Parathyroid adenoma (tissue), 2 donors: ENCODE measurements around the gene MAP3K3.

Experiments used
- H2AFZ ChIP-seq: fragments of 300-600 bp; sonication (generic); one replicate; pipeline ENCODE4 v1.7.0; 2017; ENCODE audit warnings: antibody characterized with exemption, mild to moderate bottlenecking
- H3K27ac ChIP-seq: fragments of 300-600 bp; sonication (generic); one replicate; pipeline ENCODE4 v1.7.0; 2017
- H3K27me3 ChIP-seq: fragments of 300-600 bp; sonication (generic); one replicate; pipeline ENCODE4 v1.7.0; 2017; ENCODE audit warnings: low read length; ENCODE audit not compliant: control insufficient read depth, insufficient read depth
- H3K36me3 ChIP-seq: fragments of 300-600 bp; sonication (generic); one replicate; pipeline ENCODE4 v1.7.0; 2017; ENCODE audit warnings: low read length; ENCODE audit not compliant: control insufficient read depth, insufficient read depth
- H3K4me1 ChIP-seq: fragments of 300-600 bp; sonication (generic); one replicate; pipeline ENCODE4 v1.7.0; 2017; ENCODE audit warnings: control low read depth
- H3K4me2 ChIP-seq: fragments of 300-600 bp; sonication (generic); one replicate; pipeline ENCODE4 v1.7.0; 2017; ENCODE audit warnings: low read length
- H3K4me3 ChIP-seq: fragments of 300-600 bp; sonication (generic); one replicate; pipeline ENCODE4 v1.7.0; 2017; ENCODE audit warnings: low read depth, low read length
- H3K79me2 ChIP-seq: fragments of 300-600 bp; sonication (generic); one replicate; pipeline ENCODE4 v1.7.0; 2017; ENCODE audit warnings: control low read depth
- H3K9ac ChIP-seq: fragments of 300-600 bp; sonication (generic); one replicate; pipeline ENCODE4 v1.7.0; 2017; ENCODE audit warnings: mild to moderate bottlenecking
- H3K9me3 ChIP-seq: fragments of 300-600 bp; sonication (generic); one replicate; pipeline ENCODE4 v1.7.0; 2017; ENCODE audit warnings: low read length; ENCODE audit not compliant: control insufficient read depth
- TF ChIP-seq, protein P1 (sequence below): fragments of 300-600 bp; sonication (generic); IDR thresholded peaks from one replicate; pipeline ENCODE4 v1.7.0; 2017; ENCODE audit warnings: antibody characterized with exemption, mild to moderate bottlenecking
- donor health status: primary hyperparathyroidism.

Gene MAP3K3

DNA sequence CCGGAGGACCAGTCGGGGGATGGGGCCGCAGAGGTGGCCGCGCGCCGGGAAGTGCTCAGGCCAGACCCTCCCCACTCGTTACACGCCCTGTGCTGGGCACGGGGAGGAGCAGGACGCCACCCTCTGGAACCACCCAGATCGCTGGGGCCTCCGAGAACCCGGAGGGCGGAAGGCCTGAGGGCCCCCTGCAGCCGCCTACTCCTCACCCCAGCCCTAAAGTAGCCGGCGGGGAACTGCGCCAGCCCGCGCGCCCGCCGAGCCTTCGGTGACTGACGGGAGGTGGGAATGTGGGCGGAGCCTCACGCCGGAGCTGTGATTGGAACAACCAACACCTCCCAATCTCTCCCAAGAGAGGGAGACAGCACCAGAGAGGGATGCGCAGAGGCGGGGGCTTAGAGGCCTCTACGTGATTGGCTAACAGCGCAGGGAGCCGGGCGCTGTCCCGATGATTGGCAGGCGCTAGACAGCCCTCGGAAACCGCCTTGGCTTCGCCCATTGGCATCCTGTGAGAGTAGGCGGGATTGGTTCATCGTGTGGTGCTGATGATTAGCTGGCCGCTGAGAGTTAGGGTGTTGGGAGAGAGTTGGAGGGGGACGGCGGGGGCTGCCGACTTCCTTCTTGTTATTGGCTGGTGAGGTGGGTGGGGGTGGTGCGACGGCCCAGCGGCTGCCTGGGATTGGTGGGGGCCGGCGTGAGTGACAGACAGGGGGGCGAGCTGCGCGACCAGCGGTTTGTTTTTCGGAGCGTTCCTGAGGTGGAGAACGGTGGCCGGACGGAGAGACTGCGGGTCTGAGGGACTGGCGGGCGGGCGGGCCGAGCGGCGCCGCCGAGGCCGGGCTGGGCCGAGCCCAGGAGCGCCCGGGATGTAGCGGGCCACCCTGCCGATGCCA is at the start of gene MAP3K3:
Gene MAP3K3 (plus strand): TSS at position 734 of the 890 bp plus-strand sequence. CDS start 343 bp downstream, outside the sequence.
- H3K79me2 ChIP-seq, result peaks cover 32% of the 10 kb centered on the region
- TF ChIP-seq, protein P1, sequence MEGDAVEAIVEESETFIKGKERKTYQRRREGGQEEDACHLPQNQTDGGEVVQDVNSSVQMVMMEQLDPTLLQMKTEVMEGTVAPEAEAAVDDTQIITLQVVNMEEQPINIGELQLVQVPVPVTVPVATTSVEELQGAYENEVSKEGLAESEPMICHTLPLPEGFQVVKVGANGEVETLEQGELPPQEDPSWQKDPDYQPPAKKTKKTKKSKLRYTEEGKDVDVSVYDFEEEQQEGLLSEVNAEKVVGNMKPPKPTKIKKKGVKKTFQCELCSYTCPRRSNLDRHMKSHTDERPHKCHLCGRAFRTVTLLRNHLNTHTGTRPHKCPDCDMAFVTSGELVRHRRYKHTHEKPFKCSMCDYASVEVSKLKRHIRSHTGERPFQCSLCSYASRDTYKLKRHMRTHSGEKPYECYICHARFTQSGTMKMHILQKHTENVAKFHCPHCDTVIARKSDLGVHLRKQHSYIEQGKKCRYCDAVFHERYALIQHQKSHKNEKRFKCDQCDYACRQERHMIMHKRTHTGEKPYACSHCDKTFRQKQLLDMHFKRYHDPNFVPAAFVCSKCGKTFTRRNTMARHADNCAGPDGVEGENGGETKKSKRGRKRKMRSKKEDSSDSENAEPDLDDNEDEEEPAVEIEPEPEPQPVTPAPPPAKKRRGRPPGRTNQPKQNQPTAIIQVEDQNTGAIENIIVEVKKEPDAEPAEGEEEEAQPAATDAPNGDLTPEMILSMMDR, result peak; percentile 43

GRCh38 chr17:63573634-63574033 is 48.6 kb upstream of the MAP3K3 start:
- H3K4me1 ChIP-seq, result peaks cover 12% of the 10 kb centered on the region
- no peaks in the 10 kb centered on the region for H3K9me3 ChIP-seq
- H2AFZ ChIP-seq, result no peak overlapping the region
- no peak overlapping the region for H3K27ac ChIP-seq
- H3K79me2 ChIP-seq, result peaks cover 36% of the 10 kb centered on the region
- H3K4me2 ChIP-seq, result no peak overlapping the region
- no peak overlapping the region for H3K9ac ChIP-seq
- H3K27me3 ChIP-seq, result no peaks in the 10 kb centered on the region
- no peak overlapping the region for H3K4me3 ChIP-seq
- H3K36me3 ChIP-seq, result no peaks in the 10 kb centered on the region
- TF ChIP-seq, protein P1, result peak; percentile 30

More for the DNA sequence above, at the start of gene MAP3K3:
- Histone ChIP-seq H2AFZ (peak within 1 kb of the TSS; percentile 96), H3K9ac (no peak within 1 kb of the TSS), H3K27ac (peak within 1 kb of the TSS; percentile 75), H3K36me3 (no peaks in the 10 kb centered on the region), H3K27me3 (no peaks in the 10 kb centered on the region), H3K4me1 (peaks cover 15% of the 10 kb centered on the region), H3K4me2 (peak within 1 kb of the TSS; percentile 94), H3K4me3 (peak within 1 kb of the TSS; percentile 72), H3K9me3 (no peaks in the 10 kb centered on the region)

- no peak overlapping the region for H3K9ac ChIP-seq
- H3K4me1 ChIP-seq, result peaks cover 9% of the 10 kb centered on the region
- no peak overlapping the region for H2AFZ ChIP-seq
- H3K36me3 ChIP-seq, result no peaks in the 10 kb centered on the region
- TF ChIP-seq, protein P1, result no peak
- no peaks in the 10 kb centered on the region for H3K27me3 ChIP-seq
- H3K79me2 ChIP-seq, result peaks cover 25% of the 10 kb centered on the region
- H3K27ac ChIP-seq, result peak overlapping the region; percentile 6
- no peak overlapping the region for H3K4me3 ChIP-seq
- no peaks in the 10 kb centered on the region for H3K9me3 ChIP-seq
- H3K4me2 ChIP-seq, result no peak overlapping the region
Observed at GRCh38 chr17:63578027-63578768, 44.0 kb upstream of the MAP3K3 start.

GRCh38 chr17:63578769-63579111 is 43.5 kb upstream of the MAP3K3 start:
- H3K27ac ChIP-seq, result peak overlapping the region; percentile 6
- peaks cover 27% of the 10 kb centered on the region for H3K79me2 ChIP-seq
- H3K4me2 ChIP-seq, result no peak overlapping the region
- no peaks in the 10 kb centered on the region for H3K9me3 ChIP-seq
- TF ChIP-seq, protein P1, result no peak
- H3K36me3 ChIP-seq, result no peaks in the 10 kb centered on the region
- no peak overlapping the region for H3K9ac ChIP-seq
- no peak overlapping the region for H2AFZ ChIP-seq
- H3K4me3 ChIP-seq, result no peak overlapping the region
- H3K27me3 ChIP-seq, result no peaks in the 10 kb centered on the region
- H3K4me1 ChIP-seq, result peaks cover 9% of the 10 kb centered on the region
